Stomach (tissue), 9 donors: ENCODE measurements around the gene MYCBP2. TPM values are rescaled to one million over a fixed set of nuclear protein-coding genes. Genes with fewer than 3 reads are reported as not detected.
A peak's percentile ranks its signal among the peaks of the same experiment; 100 is the strongest.

Experiments used
- DNase-seq, 2 donors: peaks; one replicate each; pipeline versions ENCODE4 v3.0.0 to v3.0.0-alpha.2; 2013 to 2019
- H3K27ac ChIP-seq, 5 donors: fragments of 200-600 bp in 4 of 5; sonication (generic) in 4 of 5; one replicate each; pipeline ENCODE4 v1.5.1; 2013 to 2019; ENCODE audit warnings: mild to moderate bottlenecking in 1 of 5, moderate library complexity in 1 of 5
- H3K27me3 ChIP-seq, 3 donors: fragments of 200-600 bp; sonication (generic); one replicate each; pipeline ENCODE4 v1.5.1; 2017 to 2019; ENCODE audit warnings: mixed run types in 1 of 3
- H3K36me3 ChIP-seq, 4 donors: fragments of 200-600 bp; sonication (generic); 1 replicate in 3 of 4; 2 replicates in 1 of 4; pipeline ENCODE4 v1.5.1; 2016 to 2019
- H3K4me1 ChIP-seq, 4 donors: fragments of 200-600 bp; sonication (generic); one replicate each; pipeline ENCODE4 v1.5.1; 2016 to 2019
- H3K4me3 ChIP-seq, 4 donors: fragments of 200-600 bp; sonication (generic) in 3 of 4; one replicate each; pipeline ENCODE4 v1.5.1; 2016 to 2019; ENCODE audit warnings: mild to moderate bottlenecking in 1 of 4
- H3K9me3 ChIP-seq, 4 donors: fragments of 200-600 bp; sonication (generic); one replicate each; pipeline ENCODE4 v1.5.1; 2016 to 2019
- EP300 ChIP-seq: sonication (generic); formaldehyde crosslinking; IDR thresholded peaks from one replicate; pipeline ENCODE4 v1.6.1; 2017; ENCODE audit warnings: antibody characterized with exemption
- POLR2A ChIP-seq, 4 donors: fragments of 450-650 bp; IDR thresholded peaks; one replicate each; pipeline ENCODE4 v1.6.1; 2016; ENCODE audit warnings: antibody characterized with exemption in 4 of 4, control low read depth in 2 of 4, mild to moderate bottlenecking in 1 of 4, moderate library complexity in 1 of 4
- POLR2AphosphoS5 ChIP-seq, 3 donors: sonication (generic); formaldehyde crosslinking; IDR thresholded peaks; one replicate each; pipeline ENCODE4 v1.6.1; 2016; ENCODE audit warnings: antibody characterized with exemption in 3 of 3
- WGBS, 5 donors: extraction: QIAGEN DNeasy Blood & Tissue Kit in 3 of 5; methylation state at CpG; one replicate each; pipeline versions ENCODE4 v1.1.5 to v1.1.7; 2013 to 2018; 5-methylcytosine and 5-hydroxymethylcytosine counted together
- intact Hi-C: fragments of 100-400 bp; cut with DNase I; formaldehyde crosslinking; loops from one replicate; pipeline ENCODE4 v1.15.1; 2023; ENCODE audit warnings: low total_unique reads
- polyA plus RNA-seq, 3 donors: library from polyadenylated mRNA; stranded (reverse); fragments of 200-250 nt; gene quantifications; one replicate each; pipeline ENCODE4 v1.2.3, GENCODE V29; 2013
- total RNA-seq, 5 donors: library from RNA; depleted of rRNA; stranded (reverse); fragments of >200 nt; gene quantifications; one replicate each; pipeline versions ENCODE4 v1.1.0 to v1.2.3, GENCODE V29; 2014 to 2016
- TF ChIP-seq, protein P1 (sequence below), 7 experiments: fragments of 450-650 bp in 4 of 7; fragments of 200-600 bp in 3 of 7; sonication (generic) in 3 of 7; IDR thresholded peaks; one replicate each; pipeline ENCODE4 v1.5.1; 2016 to 2019; ENCODE audit warnings: antibody characterized with exemption in 7 of 7, control low read depth in 2 of 7, mild to moderate bottlenecking in 1 of 7
- donor health status: healthy with polysubstance abuse.
- donor health status: Bipolar disorder and iron deficiency.
- donor health status: healthy.

The MYCBP2 gene
- total and polyA plus RNA-seq, 8 donors, result 15.6 to 194 (median 70.4) TPM

DNA sequence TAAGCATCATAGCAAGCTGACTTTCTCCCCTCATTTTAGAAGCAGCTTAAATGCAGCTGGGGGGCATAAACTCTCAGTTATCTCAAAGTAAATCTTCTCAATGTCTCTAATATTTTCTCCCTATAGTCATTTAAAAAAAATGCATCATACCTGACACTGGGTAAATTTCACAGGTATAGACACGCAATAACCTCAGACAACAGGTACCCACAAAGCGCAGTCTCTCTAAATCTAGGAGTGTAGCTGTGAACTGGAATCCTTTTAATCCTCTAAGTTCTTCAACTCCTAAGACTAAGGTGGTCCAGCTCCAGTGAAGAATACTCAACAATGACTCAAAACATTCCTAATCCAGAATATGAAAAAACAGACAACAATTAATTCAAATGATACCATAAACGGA, 141.2 kb downstream of the MYCBP2 start:
- H3K36me3 ChIP-seq, result peaks cover 6 to 92% (median 83%) of the 10 kb centered on the region in 4 donors

GRCh38 chr13:77184455-77184854, 142.4 kb downstream of the MYCBP2 start:
- no peaks in the 10 kb centered on the region for H3K9me3 ChIP-seq
- H3K27me3 ChIP-seq, result no peaks in the 10 kb centered on the region
- DNase-seq, result peak in 1 of 2 donors; percentile 12
- intact Hi-C loops, result no loop called here
- 85 to 94% (median 87%) methylated on average over 2 of the region's 2 CpGs for WGBS, 5 donors
- H3K36me3 ChIP-seq, result peaks cover 18 to 94% (median 85%) of the 10 kb centered on the region in 4 donors
- H3K27ac ChIP-seq, result no peak overlapping the region
- TF ChIP-seq POLR2A (IDR thresholded peaks at IDR 0.05) (no peak), POLR2AphosphoS5 (IDR thresholded peaks at IDR 0.05) (no peak), EP300 (no peak)
- TF ChIP-seq, protein P1, sequence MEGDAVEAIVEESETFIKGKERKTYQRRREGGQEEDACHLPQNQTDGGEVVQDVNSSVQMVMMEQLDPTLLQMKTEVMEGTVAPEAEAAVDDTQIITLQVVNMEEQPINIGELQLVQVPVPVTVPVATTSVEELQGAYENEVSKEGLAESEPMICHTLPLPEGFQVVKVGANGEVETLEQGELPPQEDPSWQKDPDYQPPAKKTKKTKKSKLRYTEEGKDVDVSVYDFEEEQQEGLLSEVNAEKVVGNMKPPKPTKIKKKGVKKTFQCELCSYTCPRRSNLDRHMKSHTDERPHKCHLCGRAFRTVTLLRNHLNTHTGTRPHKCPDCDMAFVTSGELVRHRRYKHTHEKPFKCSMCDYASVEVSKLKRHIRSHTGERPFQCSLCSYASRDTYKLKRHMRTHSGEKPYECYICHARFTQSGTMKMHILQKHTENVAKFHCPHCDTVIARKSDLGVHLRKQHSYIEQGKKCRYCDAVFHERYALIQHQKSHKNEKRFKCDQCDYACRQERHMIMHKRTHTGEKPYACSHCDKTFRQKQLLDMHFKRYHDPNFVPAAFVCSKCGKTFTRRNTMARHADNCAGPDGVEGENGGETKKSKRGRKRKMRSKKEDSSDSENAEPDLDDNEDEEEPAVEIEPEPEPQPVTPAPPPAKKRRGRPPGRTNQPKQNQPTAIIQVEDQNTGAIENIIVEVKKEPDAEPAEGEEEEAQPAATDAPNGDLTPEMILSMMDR (IDR thresholded peaks at IDR 0.05), result no peak
- H3K4me3 ChIP-seq, result no peak overlapping the region
- no peaks in the 10 kb centered on the region for H3K4me1 ChIP-seq

More for the DNA sequence above, 141.2 kb downstream of the MYCBP2 start:
- WGBS, 5 donors, result 95 to 99% (median 98%) methylated on average over 3 of the region's 3 CpGs
- H3K4me3 ChIP-seq, result no peak overlapping the region
- no peaks in the 10 kb centered on the region for H3K27me3 ChIP-seq
- intact Hi-C loops, result no loop called here
- H3K27ac ChIP-seq, result no peak overlapping the region
- H3K4me1 ChIP-seq, result no peaks in the 10 kb centered on the region
- TF ChIP-seq POLR2A (IDR thresholded peaks at IDR 0.05), result no peak
- no peak for TF ChIP-seq EP300
- TF ChIP-seq, protein P1 (IDR thresholded peaks at IDR 0.05), result no peak
- no peak for TF ChIP-seq POLR2AphosphoS5 (IDR thresholded peaks at IDR 0.05)
- H3K9me3 ChIP-seq, result no peaks in the 10 kb centered on the region
- DNase-seq, result no peak

- Histone ChIP-seq H3K4me3 (no peak overlapping the region), H3K36me3 (peaks cover 34 to 98% (median 87%) of the 10 kb centered on the region in 4 donors), H3K27ac (no peak overlapping the region), H3K27me3 (no peaks in the 10 kb centered on the region), H3K9me3 (no peaks in the 10 kb centered on the region), H3K4me1 (no peaks in the 10 kb centered on the region)
- intact Hi-C loops, result no loop called here
- 94 to 98% (median 95%) methylated on average over 4 of the region's 4 CpGs for WGBS, 5 donors
- DNase-seq, result no peak
- TF ChIP-seq POLR2AphosphoS5 (IDR thresholded peaks at IDR 0.05) (no peak), EP300 (no peak), POLR2A (IDR thresholded peaks at IDR 0.05) (no peak)
- TF ChIP-seq, protein P1 (IDR thresholded peaks at IDR 0.05), result no peak
These were observed 146.9 kb downstream of the MYCBP2 start for GRCh38 chr13:77180011-77180410.

GRCh38 chr13:77177646-77178045, 149.2 kb downstream of the MYCBP2 start:
- TF ChIP-seq POLR2AphosphoS5 (IDR thresholded peaks at IDR 0.05) (no peak), POLR2A (IDR thresholded peaks at IDR 0.05) (no peak), EP300 (no peak)
- TF ChIP-seq, protein P1 (IDR thresholded peaks at IDR 0.05), result no peak
- Histone ChIP-seq H3K27me3 (no peaks in the 10 kb centered on the region), H3K36me3 (peaks cover 39 to 100% (median 93%) of the 10 kb centered on the region in 4 donors), H3K9me3 (no peaks in the 10 kb centered on the region), H3K4me1 (no peaks in the 10 kb centered on the region), H3K27ac (no peak overlapping the region), H3K4me3 (no peak overlapping the region)
- intact Hi-C loops, result no loop called here
- whole genome bisulfite sequencing, 5 donors, result 91 to 98% (median 97%) methylated on average over 2 of the region's 2 CpGs
- no peak for DNase-seq
